Mucosa of descending colon (tissue), 3 donors: ENCODE measurements around the gene ARL2BP. TPM values are rescaled to one million over a fixed set of nuclear protein-coding genes. Genes with fewer than 3 reads are reported as not detected.
A peak's percentile ranks its signal among the peaks of the same experiment; 100 is the strongest.
"Not testable (repeated sequence)": the region's sequence is repeated elsewhere in the genome, so short reads cannot be mapped to it uniquely, and the experiment has no call there.

Experiments
- ATAC-seq: fragments of 200-7000 bp; cut with Tn5 transposase; one replicate; pipeline ENCODE4 v1.9.1; 2020; ENCODE audit warnings: mild to moderate bottlenecking, moderate library complexity
- DNase-seq, 3 donors: peaks; one replicate each; pipeline ENCODE4 v3.0.0-alpha.2; 2020
- H3K36me3 ChIP-seq: fragments of 200-600 bp; one replicate; pipeline ENCODE4 v1.8.0; 2021; ENCODE audit warnings: low read depth, mild to moderate bottlenecking
- H3K4me1 ChIP-seq: fragments of 200-600 bp; one replicate; pipeline ENCODE4 v1.8.0; 2021; ENCODE audit warnings: low read depth, mild to moderate bottlenecking
- H3K4me3 ChIP-seq: fragments of 200-600 bp; one replicate; pipeline ENCODE4 v1.8.0; 2021; ENCODE audit warnings: mild to moderate bottlenecking
- H3K9me3 ChIP-seq: fragments of 200-600 bp; one replicate; pipeline ENCODE4 v1.8.0; 2021; ENCODE audit warnings: mild to moderate bottlenecking
- CTCF ChIP-seq: fragments of 200-600 bp; IDR thresholded peaks from one replicate; pipeline ENCODE4 v1.8.0; 2022; ENCODE audit warnings: antibody characterized with exemption, mild to moderate bottlenecking
- intact Hi-C, 2 donors: fragments of 100-400 bp; cut with DNase I in 1 of 2; cut with micrococcal nuclease in 1 of 2; formaldehyde crosslinking; loops; one replicate each; pipeline versions ENCODE4 v1.11.0 to v1.11.1; 2022; cut with DNase I, micrococcal nuclease
- total RNA-seq, 3 donors: library from RNA; stranded (reverse); fragmentation: NEBNext Ultra II Directional in 2 of 3; extraction: Animal tissue kit (Norgen Biotek cat#: 25700) in 2 of 3; gene quantifications; one replicate each; pipeline versions ENCODE4 v1.2.1 to v1.2.4, GENCODE V29; 2021 to 2023
- donor health status: DM: no; HTN: no; CAD: no; lungs with moderate emphysema.
- donor health status: DM: no; HTN: no; CAD: no.
- donor health status: DM: no; HTN: yes; CAD: no.

ARL2BP gene
- total RNA-seq, 3 donors from 2014 or later, result 29.2 to 39.7 (median 35.4) TPM

- H3K9me3 ChIP-seq, result no peaks in the 10 kb centered on the region
- DNase-seq (peak in 1 of 3 donors; percentile 3), ATAC-seq (no peak)
- H3K4me1 ChIP-seq, result peaks cover 17% of the 10 kb centered on the region
- intact Hi-C loops, result no loop called here
- H3K36me3 ChIP-seq, result no peaks in the 10 kb centered on the region
- TF ChIP-seq CTCF, result no peak
- no peak overlapping the region for H3K4me3 ChIP-seq
Measured at GRCh38 chr16:57266531-57267260, 21.6 kb downstream of the ARL2BP start.

- peaks cover 17% of the 10 kb centered on the region for H3K4me1 ChIP-seq
- H3K36me3 ChIP-seq, H3K4me3 ChIP-seq, intact Hi-C loops, H3K9me3 ChIP-seq, ATAC-seq: not testable (repeated sequence)
- DNase-seq, result peak in 1 of 3 donors; percentile 5
Measured at GRCh38 chr16:57267343-57267742, 22.3 kb downstream of the ARL2BP start.

- H3K9me3 ChIP-seq, result no peaks in the 10 kb centered on the region
- no peaks in the 10 kb centered on the region for H3K36me3 ChIP-seq
- TF ChIP-seq CTCF, result no peak
- no peak overlapping the region for H3K4me3 ChIP-seq
- intact Hi-C loops, result no loop called here
- H3K4me1 ChIP-seq, result peaks cover 17% of the 10 kb centered on the region
- DNase-seq, result peak; percentile 85 to 91 (median 86)
- peak; percentile 82 for ATAC-seq
Measured at GRCh38 chr16:57268804-57269800, 24.0 kb downstream of the ARL2BP start.

- Histone ChIP-seq H3K9me3 (no peaks in the 10 kb centered on the region), H3K4me1 (peaks cover 13% of the 10 kb centered on the region), H3K4me3 (no peak overlapping the region), H3K36me3 (no peaks in the 10 kb centered on the region)
- no peak for ATAC-seq
- no peak for TF ChIP-seq CTCF
- peak in 1 of 3 donors; percentile 43 for DNase-seq
- intact Hi-C loops, result no loop called here
Measured at GRCh38 chr16:57270221-57271062, 25.4 kb downstream of the ARL2BP start.

- Histone ChIP-seq H3K4me3 (no peak overlapping the region), H3K36me3 (no peaks in the 10 kb centered on the region), H3K9me3 (no peaks in the 10 kb centered on the region), H3K4me1 (peaks cover 7% of the 10 kb centered on the region)
- ATAC-seq (no peak), DNase-seq (peak in 1 of 3 donors; percentile 23)
- intact Hi-C loops, result no loop called here
- TF ChIP-seq CTCF, result no peak
Measured at GRCh38 chr16:57271063-57271345, 25.9 kb downstream of the ARL2BP start.
